DMS53 treated with DMSO at 0.1 percent for 48 hours (cell line): ENCODE measurements around the gene CYB5B.
"Not testable (repeated sequence)": the region's sequence is repeated elsewhere in the genome, so short reads cannot be mapped to it uniquely, and the experiment has no call there.

Experiments
- DNase-seq: peaks from one replicate; lab custom pipeline; 2025; ENCODE audit not compliant: unreplicated experiment; lab: John Stamatoyannopoulos, UW

CYB5B gene

GRCh38 chr16:69408475-69408874 is 15.9 kb upstream of the CYB5B start:
- DNase-seq: no peak

GRCh38 chr16:69410219-69410990 is 14.0 kb upstream of the CYB5B start:
- no peak for DNase-seq

- no peak for DNase-seq
Observed at GRCh38 chr16:69411064-69411985, 13.1 kb upstream of the CYB5B start.

- DNase-seq: no peak
Observed at GRCh38 chr16:69412287-69412686, 12.1 kb upstream of the CYB5B start.

GRCh38 chr16:69413045-69413664 is 11.3 kb upstream of the CYB5B start:
- DNase-seq: no peak

GRCh38 chr16:69417520-69418199 is 6.8 kb upstream of the CYB5B start:
- DNase-seq: peak; percentile 35

GRCh38 chr16:69419956-69420355 is 4.5 kb upstream of the CYB5B start:
- no peak for DNase-seq

GRCh38 chr16:69423189-69423588 is 1.2 kb upstream of the CYB5B start:
- DNase-seq: no peak

- no peak for DNase-seq
Observed at GRCh38 chr16:69424935-69425784, 741 bp downstream of the CYB5B start.

- DNase-seq: no peak
Observed at GRCh38 chr16:69428652-69429051, 4.2 kb downstream of the CYB5B start.

- DNase-seq: not testable (repeated sequence)
Observed at GRCh38 chr16:69429058-69429640, 4.7 kb downstream of the CYB5B start.

GRCh38 chr16:69431948-69432468 is 7.6 kb downstream of the CYB5B start:
- no peak for DNase-seq

- no peak for DNase-seq
Observed at GRCh38 chr16:69434066-69434465, 9.6 kb downstream of the CYB5B start.

- DNase-seq: no peak
Observed at GRCh38 chr16:69435977-69436820, 11.8 kb downstream of the CYB5B start.

- no peak for DNase-seq
Observed at GRCh38 chr16:69436896-69437295, 12.5 kb downstream of the CYB5B start.

- DNase-seq: no peak
Observed at GRCh38 chr16:69438465-69438864, 14.0 kb downstream of the CYB5B start.

GRCh38 chr16:69440250-69440649 is 15.8 kb downstream of the CYB5B start:
- DNase-seq: no peak

- not testable (repeated sequence) for DNase-seq
Observed at GRCh38 chr16:69441030-69441429, 16.6 kb downstream of the CYB5B start.
